Suprapubic skin (tissue), 4 donors: ENCODE results near the gene MCIDAS. TPM values are rescaled to one million over a fixed set of nuclear protein-coding genes. Genes with fewer than 3 reads are reported as not detected.

ENCODE experiments used
- DNase-seq, 2 donors: peaks; one replicate each; pipeline ENCODE4 v3.0.0-alpha.2; 2019; ENCODE audit warnings: low spot score in 2 of 2
- H3K27ac ChIP-seq: fragments of 200-600 bp; sonication (generic); one replicate; pipeline ENCODE4 v1.5.1; 2019
- H3K27me3 ChIP-seq: fragments of 200-600 bp; sonication (generic); one replicate; pipeline ENCODE4 v1.5.1; 2019
- H3K36me3 ChIP-seq: fragments of 200-600 bp; sonication (generic); one replicate; pipeline ENCODE4 v1.5.1; 2019
- H3K4me1 ChIP-seq: fragments of 200-600 bp; sonication (generic); one replicate; pipeline ENCODE4 v1.5.1; 2019
- H3K4me3 ChIP-seq: fragments of 200-600 bp; sonication (generic); one replicate; pipeline ENCODE4 v1.5.1; 2019; ENCODE audit warnings: mild to moderate bottlenecking
- H3K9me3 ChIP-seq: fragments of 200-600 bp; sonication (generic); one replicate; pipeline ENCODE4 v1.5.1; 2019
- CTCF ChIP-seq, 2 donors: fragments of 200-600 bp in 1 of 2; fragments of 450-650 bp in 1 of 2; sonication (generic) in 1 of 2; IDR thresholded peaks; one replicate each; pipeline ENCODE4 v1.5.1; 2016 to 2019; ENCODE audit warnings: antibody characterized with exemption in 2 of 2, mild to moderate bottlenecking in 1 of 2, moderate library complexity in 1 of 2
- EP300 ChIP-seq: sonication (generic); formaldehyde crosslinking; IDR thresholded peaks from one replicate; pipeline ENCODE4 v1.6.1; 2017; ENCODE audit warnings: antibody characterized with exemption
- POLR2A ChIP-seq, 2 donors: fragments of 450-650 bp; IDR thresholded peaks; one replicate each; pipeline ENCODE4 v1.6.1; 2017; ENCODE audit warnings: antibody characterized with exemption in 2 of 2, mild to moderate bottlenecking in 2 of 2, moderate library complexity in 2 of 2
- POLR2AphosphoS5 ChIP-seq, 3 donors: sonication (generic); formaldehyde crosslinking; IDR thresholded peaks; one replicate each; pipeline ENCODE4 v1.6.1; 2017; ENCODE audit warnings: antibody characterized with exemption in 3 of 3
- WGBS: methylation state at CpG from one replicate; pipeline ENCODE4 v1.1.5; 2018; 5-methylcytosine and 5-hydroxymethylcytosine counted together
- total RNA-seq, 4 donors: library from RNA; depleted of rRNA; stranded (reverse); fragments of >200 nt; gene quantifications; one replicate each; pipeline ENCODE4 v1.1.0, GENCODE V29; 2016

The MCIDAS gene
- total RNA-seq, 4 donors from 2014 or later: not detected

DNA sequence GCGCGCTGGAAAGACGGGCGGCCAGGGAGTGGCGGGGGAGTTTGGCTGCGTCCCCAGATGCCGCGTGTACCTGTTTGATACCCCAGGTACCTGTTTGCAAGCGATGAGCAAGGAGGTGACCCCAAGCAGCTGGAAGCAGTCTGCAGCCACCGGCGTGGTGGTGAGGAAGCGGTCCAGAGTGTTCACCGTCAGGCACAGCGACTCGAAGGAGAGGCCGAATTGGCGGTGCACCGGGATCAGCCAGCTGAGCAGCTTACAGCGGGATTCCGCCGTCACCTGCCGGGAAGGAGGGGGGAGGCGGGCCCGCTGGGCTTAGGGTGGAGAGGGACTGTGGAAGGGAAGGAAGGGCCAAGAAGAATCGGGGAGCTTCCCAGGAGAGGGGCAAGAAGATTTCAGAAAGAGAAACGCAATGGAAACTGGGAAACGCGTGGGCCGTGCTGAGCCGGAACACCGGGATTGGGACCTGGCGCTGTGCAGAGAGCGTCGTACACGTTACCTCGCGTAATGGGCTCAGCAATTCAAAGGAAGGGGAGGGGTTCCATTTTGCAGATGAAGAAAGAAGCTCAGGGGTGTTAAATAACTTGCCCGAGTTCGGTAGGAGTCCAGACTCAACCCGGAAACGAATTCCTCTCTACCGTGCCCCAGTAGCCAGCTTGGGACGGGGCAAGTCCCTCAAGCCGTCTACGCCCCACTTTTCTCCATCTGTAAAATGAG, 5.3 kb upstream of the MCIDAS start:
- H3K9me3 ChIP-seq: no peaks in the 10 kb centered on the region
- H3K36me3 ChIP-seq: no peaks in the 10 kb centered on the region
- DNase-seq: peak in 1 of 2 donors; percentile 62
- H3K4me3 ChIP-seq: peak overlapping the region; percentile 78
- TF ChIP-seq POLR2A (IDR thresholded peaks at IDR 0.05): no peak
- no peak for TF ChIP-seq EP300
- TF ChIP-seq POLR2AphosphoS5 (IDR thresholded peaks at IDR 0.05): no peak
- TF ChIP-seq CTCF (IDR thresholded peaks at IDR 0.05): no peak
- 1% methylated on average over 42 of the region's 45 CpGs for WGBS
- H3K27me3 ChIP-seq: peaks cover 80% of the 10 kb centered on the region
- H3K27ac ChIP-seq: peak overlapping the region; percentile 53
- peaks cover 43% of the 10 kb centered on the region for H3K4me1 ChIP-seq

- no peak for DNase-seq
- WGBS: 1% methylated on average over 10 of the region's 11 CpGs
- peaks cover 48% of the 10 kb centered on the region for H3K4me1 ChIP-seq
- TF ChIP-seq EP300 (no peak), POLR2A (IDR thresholded peaks at IDR 0.05) (no peak), POLR2AphosphoS5 (IDR thresholded peaks at IDR 0.05) (no peak), CTCF (IDR thresholded peaks at IDR 0.05) (no peak)
- peaks cover 80% of the 10 kb centered on the region for H3K27me3 ChIP-seq
- H3K9me3 ChIP-seq: no peaks in the 10 kb centered on the region
- H3K27ac ChIP-seq: no peak overlapping the region
- no peaks in the 10 kb centered on the region for H3K36me3 ChIP-seq
- peak overlapping the region; percentile 78 for H3K4me3 ChIP-seq
These were observed 4.8 kb upstream of the MCIDAS start for GRCh38 chr5:55231919-55232270.

GRCh38 chr5:55231029-55231918, 4.2 kb upstream of the MCIDAS start:
- no peak for TF ChIP-seq POLR2AphosphoS5 (IDR thresholded peaks at IDR 0.05)
- Histone ChIP-seq H3K4me1 (peaks cover 54% of the 10 kb centered on the region), H3K27me3 (peaks cover 82% of the 10 kb centered on the region), H3K9me3 (no peaks in the 10 kb centered on the region), H3K4me3 (peak overlapping the region; percentile 78), H3K27ac (no peak overlapping the region), H3K36me3 (no peaks in the 10 kb centered on the region)
- DNase-seq: no peak
- 8% methylated on average over 25 of the region's 48 CpGs for WGBS

- no peak for TF ChIP-seq EP300
- TF ChIP-seq POLR2A (IDR thresholded peaks at IDR 0.05): no peak
- no peak for TF ChIP-seq POLR2AphosphoS5 (IDR thresholded peaks at IDR 0.05)
- no peak for TF ChIP-seq CTCF (IDR thresholded peaks at IDR 0.05)
- no peak for DNase-seq
- WGBS: 63% methylated on average over 8 of the region's 8 CpGs
- peaks cover 88% of the 10 kb centered on the region for H3K27me3 ChIP-seq
- no peaks in the 10 kb centered on the region for H3K9me3 ChIP-seq
- peaks cover 54% of the 10 kb centered on the region for H3K4me1 ChIP-seq
- no peak overlapping the region for H3K4me3 ChIP-seq
- no peak overlapping the region for H3K27ac ChIP-seq
- no peaks in the 10 kb centered on the region for H3K36me3 ChIP-seq
These were observed 3.0 kb upstream of the MCIDAS start for GRCh38 chr5:55230086-55230629.

DNA sequence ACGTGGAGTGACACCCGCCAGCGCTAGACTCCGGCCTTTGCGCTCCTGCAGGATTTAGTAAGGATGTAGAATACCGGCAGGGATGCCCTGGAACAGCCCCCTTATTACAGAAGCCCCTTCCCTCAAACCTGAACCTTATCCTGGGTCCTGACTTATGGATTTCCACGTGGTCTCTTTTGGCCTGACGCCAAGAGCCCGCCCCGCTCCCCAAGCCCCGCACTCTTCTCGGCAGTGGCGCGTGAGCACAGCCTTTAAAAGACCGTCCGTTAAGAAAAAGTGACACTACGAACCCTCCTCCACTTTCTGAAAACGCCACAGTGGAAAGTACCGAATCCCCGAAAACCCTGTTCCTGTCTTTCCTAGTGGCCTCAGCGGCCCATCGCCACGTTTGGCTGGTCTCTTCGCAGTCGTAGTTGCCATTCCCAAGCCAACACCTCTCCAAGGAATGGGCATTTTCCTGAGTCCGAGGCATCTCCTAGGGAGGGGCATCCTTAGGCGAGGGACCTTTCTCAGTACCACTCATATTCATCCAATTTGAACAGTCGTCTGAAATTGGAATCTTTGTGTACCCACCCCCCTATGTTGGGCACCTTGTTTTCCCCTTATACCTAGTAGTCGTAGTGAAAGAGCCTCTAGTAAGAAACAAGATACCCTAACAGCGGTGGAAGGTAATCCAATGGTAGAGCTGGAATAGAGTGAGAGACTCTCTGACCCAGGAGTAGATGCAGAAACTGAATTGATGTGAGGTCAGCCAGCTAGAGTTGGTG, 732 bp upstream of the MCIDAS start:
- Histone ChIP-seq H3K27me3 (peaks cover 100% of the 10 kb centered on the region), H3K27ac (no peak overlapping the region), H3K4me1 (peaks cover 35% of the 10 kb centered on the region), H3K36me3 (no peaks in the 10 kb centered on the region), H3K4me3 (peak overlapping the region; percentile 45), H3K9me3 (no peaks in the 10 kb centered on the region)
- WGBS: 12% methylated on average over 30 of the region's 30 CpGs
- DNase-seq: no peak
- no peak for TF ChIP-seq POLR2A (IDR thresholded peaks at IDR 0.05)
- TF ChIP-seq EP300: no peak
- no peak for TF ChIP-seq POLR2AphosphoS5 (IDR thresholded peaks at IDR 0.05)
- no peak for TF ChIP-seq CTCF (IDR thresholded peaks at IDR 0.05)
